ENCODE results near the gene CREB3L2.
"Not testable (repeated sequence)": the region's sequence is repeated elsewhere in the genome, so short reads cannot be mapped to it uniquely, and the experiment has no call there.

Gene CREB3L2, protein sequence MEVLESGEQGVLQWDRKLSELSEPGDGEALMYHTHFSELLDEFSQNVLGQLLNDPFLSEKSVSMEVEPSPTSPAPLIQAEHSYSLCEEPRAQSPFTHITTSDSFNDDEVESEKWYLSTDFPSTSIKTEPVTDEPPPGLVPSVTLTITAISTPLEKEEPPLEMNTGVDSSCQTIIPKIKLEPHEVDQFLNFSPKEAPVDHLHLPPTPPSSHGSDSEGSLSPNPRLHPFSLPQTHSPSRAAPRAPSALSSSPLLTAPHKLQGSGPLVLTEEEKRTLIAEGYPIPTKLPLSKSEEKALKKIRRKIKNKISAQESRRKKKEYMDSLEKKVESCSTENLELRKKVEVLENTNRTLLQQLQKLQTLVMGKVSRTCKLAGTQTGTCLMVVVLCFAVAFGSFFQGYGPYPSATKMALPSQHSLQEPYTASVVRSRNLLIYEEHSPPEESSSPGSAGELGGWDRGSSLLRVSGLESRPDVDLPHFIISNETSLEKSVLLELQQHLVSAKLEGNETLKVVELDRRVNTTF

DNA sequence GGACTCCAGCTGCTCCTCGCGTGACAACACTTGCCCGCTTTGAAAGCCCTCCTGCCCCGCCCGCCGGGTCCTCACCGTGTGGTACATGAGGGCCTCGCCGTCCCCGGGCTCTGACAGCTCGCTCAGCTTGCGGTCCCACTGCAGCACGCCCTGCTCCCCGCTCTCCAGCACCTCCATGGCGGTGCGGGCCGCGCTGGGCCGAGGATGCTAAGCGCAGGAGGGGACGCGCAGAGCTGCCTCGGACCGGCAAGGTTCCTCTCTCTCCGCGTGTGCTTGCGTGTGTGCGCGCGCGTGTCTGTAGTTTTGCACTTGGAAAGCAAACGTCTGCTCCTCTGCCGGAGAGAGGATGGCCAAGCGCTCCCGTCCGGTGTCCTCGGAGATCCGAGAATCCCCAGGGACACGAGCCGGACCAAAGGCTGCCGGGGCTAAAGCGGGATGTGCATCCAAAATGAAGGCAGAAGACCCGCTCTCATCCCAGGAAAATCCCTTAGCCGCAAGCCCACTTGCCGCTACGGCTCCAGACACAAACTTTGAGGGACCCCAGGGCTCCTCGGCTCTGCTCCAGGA is at the start of gene CREB3L2:
Gene CREB3L2, minus strand, starts transcription at position 558 of the 567 bp plus-strand sequence. Its CDS starts 381 bp downstream, at position 177.
- H3K4me3 ChIP-seq (ENCODE audit: low read depth, low read length), result peak within 1 kb of the TSS; percentile 95
- TF ChIP-seq, protein P1, sequence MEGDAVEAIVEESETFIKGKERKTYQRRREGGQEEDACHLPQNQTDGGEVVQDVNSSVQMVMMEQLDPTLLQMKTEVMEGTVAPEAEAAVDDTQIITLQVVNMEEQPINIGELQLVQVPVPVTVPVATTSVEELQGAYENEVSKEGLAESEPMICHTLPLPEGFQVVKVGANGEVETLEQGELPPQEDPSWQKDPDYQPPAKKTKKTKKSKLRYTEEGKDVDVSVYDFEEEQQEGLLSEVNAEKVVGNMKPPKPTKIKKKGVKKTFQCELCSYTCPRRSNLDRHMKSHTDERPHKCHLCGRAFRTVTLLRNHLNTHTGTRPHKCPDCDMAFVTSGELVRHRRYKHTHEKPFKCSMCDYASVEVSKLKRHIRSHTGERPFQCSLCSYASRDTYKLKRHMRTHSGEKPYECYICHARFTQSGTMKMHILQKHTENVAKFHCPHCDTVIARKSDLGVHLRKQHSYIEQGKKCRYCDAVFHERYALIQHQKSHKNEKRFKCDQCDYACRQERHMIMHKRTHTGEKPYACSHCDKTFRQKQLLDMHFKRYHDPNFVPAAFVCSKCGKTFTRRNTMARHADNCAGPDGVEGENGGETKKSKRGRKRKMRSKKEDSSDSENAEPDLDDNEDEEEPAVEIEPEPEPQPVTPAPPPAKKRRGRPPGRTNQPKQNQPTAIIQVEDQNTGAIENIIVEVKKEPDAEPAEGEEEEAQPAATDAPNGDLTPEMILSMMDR (IDR thresholded peaks at IDR 0.05; ENCODE audit: control insufficient read depth, extremely low read depth, insufficient read depth), result no peak
- no peak for DNase-seq (ENCODE audit: low read depth)

DNA sequence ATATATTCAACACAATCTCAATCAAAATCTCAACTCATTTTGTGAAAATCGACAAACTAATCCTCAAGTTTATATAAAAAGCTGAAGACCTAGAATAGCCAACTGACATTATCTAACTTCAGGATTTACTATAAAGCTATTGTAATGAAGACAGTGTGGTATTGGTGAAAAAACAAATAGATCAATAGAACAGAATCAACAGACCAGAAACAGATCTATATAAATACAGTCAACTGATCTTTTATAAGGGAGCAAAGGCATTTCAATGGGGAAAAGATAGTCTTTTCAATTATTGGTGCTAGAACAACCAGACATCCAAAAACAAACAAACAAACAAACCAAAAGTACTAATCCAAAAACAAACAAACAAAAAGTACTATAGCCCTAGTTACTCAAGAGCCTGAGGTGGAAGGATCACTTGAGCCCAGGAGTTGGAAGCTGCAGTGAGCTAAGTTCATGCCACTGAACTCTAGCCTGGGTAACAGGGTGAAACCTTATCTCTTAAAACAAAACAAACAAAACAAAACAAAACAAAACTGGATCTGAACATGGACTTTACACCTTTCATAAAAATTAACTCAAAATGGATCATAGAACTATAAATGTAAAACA is 47.7 kb upstream of the CREB3L2 start:
- no peak overlapping the region for H3K4me3 ChIP-seq (ENCODE audit: low read depth, low read length)
- TF ChIP-seq, protein P1 (IDR thresholded peaks at IDR 0.05; ENCODE audit: control insufficient read depth, extremely low read depth, insufficient read depth), result no peak

DNA sequence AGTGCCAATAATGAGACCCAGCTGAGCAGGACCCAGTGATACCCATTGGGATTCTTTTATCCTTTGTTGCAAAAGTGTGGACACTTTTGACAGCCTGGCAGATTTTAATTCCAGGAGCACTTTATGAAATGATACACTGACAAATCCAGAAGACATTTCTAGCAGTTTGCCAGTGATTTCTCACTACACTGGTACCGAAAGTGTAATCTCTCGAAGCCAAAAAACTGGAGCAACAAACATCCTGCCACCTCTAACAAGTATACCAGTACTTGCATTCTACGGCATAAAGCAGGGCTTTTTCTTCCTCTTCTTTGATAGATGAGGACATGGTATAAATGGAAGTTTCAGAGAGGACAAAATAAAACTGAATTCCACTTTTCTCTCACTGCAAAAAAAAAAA is 46.0 kb upstream of the CREB3L2 start:
- DNase-seq (ENCODE audit: low read depth), result no peak
- TF ChIP-seq, protein P1 (IDR thresholded peaks at IDR 0.05; ENCODE audit: control insufficient read depth, extremely low read depth, insufficient read depth), result no peak
- no peak overlapping the region for H3K4me3 ChIP-seq (ENCODE audit: low read depth, low read length)

More for the DNA sequence above, 47.7 kb upstream of the CREB3L2 start:
- DNase-seq (ENCODE audit: low read depth), result no peak

DNA sequence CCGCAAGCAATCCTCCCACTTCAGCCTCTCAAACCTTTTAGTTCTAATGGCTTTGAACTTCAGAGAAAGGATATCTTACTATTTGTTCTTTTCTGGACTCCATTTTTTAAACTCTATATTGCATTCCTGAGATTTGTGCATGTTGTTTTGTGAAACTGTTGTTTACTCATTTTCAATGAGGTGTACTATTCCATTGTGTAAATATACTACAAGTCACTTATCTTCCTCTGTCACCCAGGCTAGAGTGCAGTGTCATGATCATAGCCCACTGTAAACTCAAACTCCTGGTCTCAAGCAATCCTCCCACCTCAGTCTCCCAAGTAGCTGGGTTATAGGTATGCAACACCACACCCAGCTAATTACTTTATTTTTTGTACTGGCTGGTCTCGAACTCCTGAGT is 43.0 kb upstream of the CREB3L2 start:
- DNase-seq (ENCODE audit: low read depth), result no peak
- TF ChIP-seq, protein P1 (IDR thresholded peaks at IDR 0.05; ENCODE audit: control insufficient read depth, extremely low read depth, insufficient read depth), result no peak
- H3K4me3 ChIP-seq (ENCODE audit: low read depth, low read length), result no peak overlapping the region

DNA sequence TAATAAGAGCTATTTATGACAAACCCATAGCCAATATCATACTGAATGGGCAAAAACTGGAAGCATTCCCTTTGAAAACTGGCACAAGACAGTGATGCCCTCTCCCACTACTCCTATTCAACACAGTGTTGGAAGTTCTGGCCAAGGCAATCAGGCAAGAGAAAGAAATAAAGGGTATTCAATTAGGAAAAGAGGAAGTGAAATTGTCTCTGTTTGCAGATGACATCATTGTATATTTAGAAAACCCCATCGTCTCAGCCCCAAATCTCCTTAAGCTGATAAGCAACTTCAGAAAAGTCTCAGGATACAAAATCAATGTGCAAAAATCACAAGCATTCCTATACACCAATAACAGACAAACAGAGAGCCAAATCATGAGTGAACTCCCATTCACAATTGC is 38.2 kb upstream of the CREB3L2 start:
- DNase-seq (ENCODE audit: low read depth); H3K4me3 ChIP-seq (ENCODE audit: low read depth, low read length): not testable (repeated sequence)

DNA sequence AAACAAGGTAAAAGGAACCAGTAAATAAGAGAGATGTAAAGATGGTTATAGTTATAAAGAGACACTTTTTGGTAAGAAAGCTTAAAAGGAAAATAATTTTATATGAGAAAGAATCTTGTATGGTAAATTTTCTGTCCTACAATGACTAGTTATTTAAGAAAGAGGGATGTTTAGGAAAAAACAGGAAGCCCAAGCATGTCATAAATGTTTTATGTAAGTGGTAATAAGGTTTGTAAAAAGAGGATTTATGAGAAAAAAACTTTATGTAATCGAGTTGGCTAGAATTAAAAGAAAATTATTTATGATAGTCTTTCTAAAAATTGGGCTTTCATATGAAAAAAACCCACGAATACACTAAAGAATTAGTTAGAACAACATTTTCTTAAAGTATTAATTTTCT is 34.2 kb upstream of the CREB3L2 start:
- TF ChIP-seq, protein P1 (IDR thresholded peaks at IDR 0.05; ENCODE audit: control insufficient read depth, extremely low read depth, insufficient read depth), result no peak
- DNase-seq (ENCODE audit: low read depth), result no peak

DNA sequence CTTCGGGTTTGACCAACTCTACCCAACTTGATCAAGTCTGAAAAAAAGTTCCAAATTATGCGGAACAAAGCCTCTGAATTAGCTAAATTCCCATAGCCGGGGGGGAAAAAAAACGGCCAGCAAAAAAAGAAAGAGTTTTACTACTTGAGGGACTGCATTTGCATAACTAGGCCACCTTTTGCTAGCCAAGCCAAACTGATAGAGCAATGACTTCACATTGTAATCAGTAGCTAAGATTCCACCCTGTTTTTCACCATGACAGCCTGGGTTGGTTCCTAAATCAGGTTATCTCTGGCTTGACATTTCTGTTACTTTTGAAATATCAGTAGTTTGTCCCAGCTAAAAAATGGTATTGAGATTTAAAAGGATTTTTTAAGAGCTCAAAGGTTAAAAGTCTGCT is 31.4 kb upstream of the CREB3L2 start:
- no peak overlapping the region for H3K4me3 ChIP-seq (ENCODE audit: low read depth, low read length)
- TF ChIP-seq, protein P1 (IDR thresholded peaks at IDR 0.05; ENCODE audit: control insufficient read depth, extremely low read depth, insufficient read depth), result no peak
- no peak for DNase-seq (ENCODE audit: low read depth)

More for the DNA sequence above, 34.2 kb upstream of the CREB3L2 start:
- H3K4me3 ChIP-seq (ENCODE audit: low read depth, low read length), result no peak overlapping the region
